Retina (tissue), 1 donor: ENCODE results near the gene SOWAHA.

ENCODE experiments used
- DNase-seq: peaks from one replicate; pipeline ENCODE4 v3.0.0-alpha.2; 2016

The SOWAHA gene

DNA sequence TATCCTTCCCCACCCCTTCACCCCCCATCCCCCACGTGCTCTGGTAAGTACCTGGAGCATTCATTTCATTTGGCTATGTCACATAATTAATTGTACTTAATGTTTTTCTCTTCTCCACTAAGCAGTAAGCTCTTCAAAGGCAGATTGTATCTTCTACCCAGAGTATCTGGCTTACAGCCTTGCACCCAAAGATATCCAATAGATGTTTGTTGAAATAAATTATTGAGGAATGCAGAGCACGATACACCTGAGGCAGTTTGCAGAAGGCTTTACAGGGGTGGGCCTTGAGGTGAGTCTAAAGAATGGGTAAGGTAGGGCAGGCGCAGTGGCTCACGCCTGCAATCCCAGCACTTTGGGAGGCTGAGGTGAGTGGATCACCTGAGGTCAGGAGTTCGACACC, 2.5 kb upstream of the SOWAHA start:
- no peak for DNase-seq

DNA sequence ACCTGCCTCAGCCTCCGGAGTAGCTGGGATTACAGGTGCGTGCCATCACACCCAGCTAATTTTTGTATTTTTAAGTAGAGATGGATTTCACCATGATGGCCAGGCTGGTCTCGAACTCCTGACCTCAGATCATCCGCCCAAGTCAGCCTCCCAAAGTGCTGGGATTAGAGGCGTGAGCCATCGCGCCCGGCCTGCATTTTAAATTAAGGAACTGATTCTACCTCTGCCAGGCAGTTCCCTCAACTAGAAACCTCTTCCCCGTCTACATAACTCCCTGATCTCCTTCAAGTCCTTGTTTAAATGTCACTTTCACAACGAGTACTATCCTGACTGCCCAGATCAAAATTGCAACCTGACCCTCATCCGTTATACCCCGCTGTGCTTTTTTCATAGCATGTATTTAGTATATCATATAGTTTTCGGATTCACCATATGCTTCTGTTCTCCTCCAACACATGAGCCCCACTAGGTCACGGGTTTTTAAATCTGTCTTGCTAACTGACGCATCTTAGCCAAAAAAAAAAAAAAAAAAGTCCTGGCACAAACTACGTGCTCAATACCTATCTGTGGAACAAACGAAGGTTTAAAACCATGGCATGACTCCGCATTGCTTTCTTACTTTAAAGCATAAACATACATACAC, 858 bp upstream of the SOWAHA start:
- DNase-seq, result peak; percentile 38

DNA sequence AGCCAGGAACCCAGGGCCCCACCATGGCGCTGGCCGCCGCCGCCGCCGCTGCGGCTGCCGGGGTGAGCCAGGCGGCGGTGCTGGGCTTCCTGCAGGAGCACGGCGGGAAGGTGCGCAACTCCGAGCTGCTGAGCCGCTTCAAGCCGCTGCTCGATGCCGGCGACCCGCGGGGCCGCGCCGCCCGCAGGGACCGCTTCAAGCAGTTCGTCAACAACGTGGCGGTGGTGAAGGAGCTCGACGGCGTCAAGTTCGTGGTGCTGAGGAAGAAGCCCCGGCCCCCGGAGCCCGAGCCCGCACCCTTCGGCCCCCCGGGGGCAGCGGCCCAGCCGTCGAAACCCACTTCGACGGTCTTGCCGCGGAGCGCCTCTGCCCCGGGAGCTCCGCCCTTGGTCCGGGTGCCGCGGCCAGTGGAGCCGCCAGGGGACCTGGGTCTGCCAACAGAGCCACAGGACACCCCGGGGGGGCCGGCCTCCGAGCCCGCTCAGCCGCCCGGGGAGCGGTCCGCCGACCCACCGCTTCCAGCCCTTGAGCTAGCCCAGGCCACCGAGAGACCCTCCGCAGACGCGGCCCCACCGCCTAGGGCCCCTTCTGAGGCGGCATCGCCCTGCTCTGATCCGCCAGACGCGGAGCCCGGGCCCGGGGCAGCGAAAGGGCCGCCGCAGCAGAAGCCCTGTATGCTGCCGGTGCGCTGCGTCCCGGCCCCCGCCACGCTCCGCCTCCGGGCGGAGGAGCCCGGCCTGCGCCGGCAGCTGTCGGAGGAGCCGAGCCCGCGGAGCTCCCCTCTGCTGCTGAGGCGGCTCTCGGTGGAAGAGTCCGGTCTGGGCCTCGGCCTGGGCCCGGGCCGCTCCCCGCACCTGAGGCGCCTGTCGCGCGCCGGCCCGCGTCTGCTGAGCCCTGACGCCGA, 749 bp downstream of the SOWAHA start:
- DNase-seq, result peak; percentile 69

- DNase-seq, result no peak
Observed at GRCh38 chr5:132814503-132815294, 1.6 kb downstream of the SOWAHA start.

- no peak for DNase-seq
Observed at GRCh38 chr5:132815454-132815853, 2.4 kb downstream of the SOWAHA start.

DNA sequence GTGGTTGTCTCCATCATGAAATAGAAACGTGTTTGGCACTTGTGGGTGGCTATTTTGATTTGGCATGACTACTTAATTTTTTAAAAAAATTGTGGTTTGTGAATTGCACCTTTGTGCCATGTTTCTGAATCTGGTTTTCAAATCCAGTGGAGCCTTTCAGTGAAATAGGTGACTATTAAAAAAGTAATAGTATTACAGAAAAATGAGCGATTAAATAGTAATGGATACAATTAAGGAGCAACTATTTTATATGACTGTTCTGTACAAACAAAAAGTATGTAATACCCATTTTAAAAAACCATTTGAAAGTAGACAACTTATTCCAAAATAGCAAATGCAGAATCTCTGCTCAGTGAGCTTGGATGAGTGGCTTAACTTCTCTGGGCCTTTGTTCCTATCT, 3.0 kb downstream of the SOWAHA start:
- DNase-seq, result no peak

GRCh38 chr5:132816554-132816953, 3.5 kb downstream of the SOWAHA start:
- no peak for DNase-seq

DNA sequence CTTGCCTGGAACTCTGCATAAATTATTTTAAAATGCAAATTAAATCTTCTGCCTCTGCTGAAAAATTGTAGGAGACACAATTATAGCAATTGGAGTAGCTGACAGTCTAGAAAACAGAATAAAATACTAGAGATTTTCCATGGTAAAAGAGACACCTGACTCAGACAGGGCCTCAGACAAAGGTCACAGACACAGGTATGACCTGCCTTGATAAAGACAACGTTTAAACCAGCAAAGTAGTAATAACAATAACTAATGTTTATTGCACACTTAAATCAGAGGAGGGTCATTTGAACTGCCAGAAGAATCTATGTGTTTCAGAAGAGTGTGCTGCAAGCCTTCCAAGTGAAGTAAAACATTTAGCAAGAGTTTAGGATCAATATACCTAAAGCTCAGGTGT, 3.9 kb downstream of the SOWAHA start:
- DNase-seq, result no peak

DNA sequence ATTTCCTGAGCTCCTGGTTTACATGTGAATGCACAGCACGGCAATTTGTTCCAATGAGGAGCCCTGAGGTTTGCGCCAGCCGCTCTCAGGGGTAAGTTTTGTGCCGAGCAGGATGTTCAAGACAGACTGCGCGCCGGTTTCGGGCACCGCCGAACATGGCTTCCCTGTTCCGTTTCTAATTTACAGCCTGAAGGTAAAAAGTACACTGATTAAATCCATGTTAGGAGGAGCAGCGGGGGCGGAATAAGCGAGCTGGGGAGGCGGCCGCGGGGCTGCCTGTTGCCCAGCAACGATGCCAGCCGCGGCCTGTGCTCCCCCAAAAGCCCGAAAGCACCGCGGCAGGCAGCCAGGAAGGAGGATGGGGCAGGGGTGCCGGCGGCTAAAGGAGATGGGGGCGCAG, 6.4 kb downstream of the SOWAHA start:
- peak; percentile 44 for DNase-seq

DNA sequence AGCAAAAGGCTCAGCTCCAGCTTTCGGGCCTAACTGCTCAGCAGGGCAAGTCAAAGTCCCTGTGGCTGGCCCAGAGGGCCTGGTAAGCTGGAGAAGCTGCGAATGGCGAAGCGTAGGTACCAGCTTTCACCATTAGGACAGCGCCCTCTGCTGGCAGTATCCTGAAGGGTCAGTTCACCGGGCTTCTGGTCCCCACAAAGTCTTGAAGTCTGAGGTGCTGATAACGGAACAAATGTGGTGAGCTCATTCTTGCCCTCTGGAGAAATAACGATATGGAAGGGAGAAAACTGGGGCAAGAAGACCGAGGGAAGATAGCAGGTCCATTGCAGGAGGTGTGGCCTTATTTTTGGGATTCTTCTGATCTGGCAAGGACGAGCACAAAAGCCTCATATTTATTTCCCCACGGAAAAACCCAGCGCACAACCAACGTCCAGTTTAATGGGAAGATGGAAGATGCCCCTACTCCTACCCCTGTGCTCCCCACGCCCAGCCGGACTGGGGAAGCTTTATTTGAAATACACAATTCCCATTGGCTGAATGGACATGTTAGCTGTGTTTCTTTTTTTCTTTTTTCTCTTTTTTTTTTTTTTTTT, 7.2 kb downstream of the SOWAHA start:
- DNase-seq, result peak; percentile 90

DNA sequence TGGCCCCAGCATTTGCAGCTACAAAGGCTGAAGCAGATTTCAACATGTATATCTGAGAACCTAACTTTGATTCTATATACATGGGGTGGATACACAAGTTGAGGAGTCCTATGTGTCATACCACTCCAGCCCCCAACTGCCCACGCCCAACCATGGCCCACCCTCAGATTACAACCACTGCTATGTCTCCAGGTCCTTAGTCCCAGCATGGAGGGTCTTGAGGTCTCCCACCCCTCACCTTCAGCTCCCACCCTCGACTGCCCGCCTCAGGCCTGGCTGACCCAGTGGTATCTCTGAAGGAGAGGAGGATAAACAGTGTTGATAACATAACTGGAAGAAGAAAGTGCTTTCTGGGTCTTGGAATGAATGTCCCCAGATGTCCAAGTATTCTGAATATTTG, 8.2 kb downstream of the SOWAHA start:
- no peak for DNase-seq

GRCh38 chr5:132821791-132822190, 8.7 kb downstream of the SOWAHA start:
- DNase-seq, result no peak

DNA sequence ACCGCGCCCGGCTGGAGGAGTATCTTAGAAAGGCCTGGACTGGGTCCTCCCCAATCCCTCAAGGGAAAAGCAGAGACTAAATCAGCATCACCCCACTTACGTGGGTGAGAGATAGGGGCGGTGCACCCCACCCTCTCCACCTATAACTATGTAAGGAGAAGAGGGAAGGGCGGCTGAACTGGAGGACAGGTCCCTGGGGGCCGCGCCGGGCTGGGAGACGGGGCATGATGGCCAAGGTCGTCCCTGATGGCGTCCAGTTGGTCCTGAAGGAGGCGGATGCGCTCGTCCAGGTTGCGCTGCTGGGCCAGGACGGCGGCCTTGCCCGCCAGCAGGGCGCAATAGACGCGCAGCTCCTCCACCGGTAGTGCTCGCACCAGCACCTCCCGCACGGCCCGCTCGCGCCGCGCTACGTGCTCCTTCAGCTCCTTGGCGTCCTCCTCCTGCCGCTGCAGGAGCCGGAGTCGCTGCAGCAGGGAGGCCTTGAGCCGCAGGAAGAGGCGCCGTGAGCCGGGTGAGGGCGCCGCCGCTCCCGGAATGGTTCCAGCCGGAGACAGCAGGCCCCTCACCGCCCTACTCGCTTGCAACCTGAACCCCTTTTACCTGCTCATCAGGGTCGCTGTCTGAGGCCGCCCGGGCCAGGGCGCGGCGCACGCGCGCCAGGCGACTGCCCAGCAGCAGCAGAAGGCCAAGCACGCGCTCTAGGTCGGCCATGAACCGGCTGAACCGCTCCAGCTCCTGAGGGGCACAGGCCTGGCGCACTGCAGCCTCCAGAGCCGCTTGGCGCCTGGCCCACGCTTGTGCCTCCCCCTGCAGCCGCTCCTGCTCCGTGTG, 9.8 kb downstream of the SOWAHA start:
- DNase-seq, result peak; percentile 91

- no peak for DNase-seq
Observed at GRCh38 chr5:132823481-132824050, 10.5 kb downstream of the SOWAHA start.

- no peak for DNase-seq
Observed at GRCh38 chr5:132824426-132824825, 11.3 kb downstream of the SOWAHA start.

- DNase-seq, result peak; percentile 69
Observed at GRCh38 chr5:132825033-132825833, 12.1 kb downstream of the SOWAHA start.

DNA sequence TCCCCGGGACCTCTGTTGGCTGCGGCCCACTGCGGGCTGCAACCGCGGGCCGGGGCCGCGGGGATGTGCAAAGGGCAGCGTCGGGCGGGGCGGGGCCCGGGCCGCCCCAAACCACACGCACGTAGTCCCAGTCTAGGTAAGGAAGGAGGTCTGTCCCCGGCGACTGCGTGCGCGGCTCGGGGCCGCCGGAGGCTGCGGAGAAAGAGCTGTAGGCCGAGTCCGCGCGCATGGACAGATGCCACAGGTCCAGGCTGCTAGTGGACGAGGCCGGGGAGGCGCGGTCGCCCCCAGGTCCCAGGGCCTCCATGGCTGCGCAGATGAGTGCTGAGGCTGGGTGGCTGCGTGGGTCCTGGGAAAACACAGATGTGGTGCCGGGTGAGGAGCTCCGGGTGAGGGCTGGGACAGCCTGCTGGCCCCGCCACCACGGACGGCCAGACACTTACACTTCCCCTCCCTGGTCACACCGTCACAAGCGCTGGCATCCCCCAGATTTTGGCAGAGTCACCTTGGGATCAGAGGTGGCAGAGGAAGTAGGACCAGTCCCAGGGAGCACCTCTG, 12.8 kb downstream of the SOWAHA start:
- DNase-seq, result peak; percentile 73

DNA sequence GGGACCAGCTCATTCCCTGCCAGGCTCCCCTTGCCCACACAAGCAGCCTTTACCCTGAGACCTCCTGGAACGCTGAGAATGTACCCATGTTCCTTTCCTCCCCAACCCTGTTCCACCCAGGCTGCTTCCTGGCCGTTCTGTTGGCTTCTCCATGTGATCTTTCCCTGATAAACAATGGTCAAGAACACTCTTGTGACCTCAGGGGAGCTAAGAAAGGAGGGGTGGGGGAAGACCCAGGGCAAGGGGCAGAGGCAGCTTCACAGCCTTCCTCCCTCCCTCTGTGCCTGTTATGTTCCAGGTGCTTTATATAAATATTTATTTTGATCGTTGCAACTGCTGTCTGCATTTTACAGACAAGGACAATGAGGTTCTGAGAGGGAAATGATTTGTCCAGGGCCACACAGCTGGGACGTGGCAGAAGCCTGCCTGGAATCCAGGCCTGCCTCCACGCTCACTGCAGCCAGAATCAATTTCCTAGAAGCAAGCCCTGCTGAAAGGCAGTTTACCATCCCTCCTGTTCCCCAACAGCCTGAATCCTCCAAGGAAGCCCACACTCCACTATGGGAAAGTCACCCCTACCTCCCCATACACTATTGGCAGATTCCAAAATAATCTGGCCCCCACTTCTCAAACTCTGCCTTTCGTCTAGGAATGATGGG, 13.5 kb downstream of the SOWAHA start:
- peak; percentile 13 for DNase-seq

- no peak for DNase-seq
Observed at GRCh38 chr5:132827943-132828673, 15.0 kb downstream of the SOWAHA start.
